ENCODE data around the gene LYPD6B.

DNA sequence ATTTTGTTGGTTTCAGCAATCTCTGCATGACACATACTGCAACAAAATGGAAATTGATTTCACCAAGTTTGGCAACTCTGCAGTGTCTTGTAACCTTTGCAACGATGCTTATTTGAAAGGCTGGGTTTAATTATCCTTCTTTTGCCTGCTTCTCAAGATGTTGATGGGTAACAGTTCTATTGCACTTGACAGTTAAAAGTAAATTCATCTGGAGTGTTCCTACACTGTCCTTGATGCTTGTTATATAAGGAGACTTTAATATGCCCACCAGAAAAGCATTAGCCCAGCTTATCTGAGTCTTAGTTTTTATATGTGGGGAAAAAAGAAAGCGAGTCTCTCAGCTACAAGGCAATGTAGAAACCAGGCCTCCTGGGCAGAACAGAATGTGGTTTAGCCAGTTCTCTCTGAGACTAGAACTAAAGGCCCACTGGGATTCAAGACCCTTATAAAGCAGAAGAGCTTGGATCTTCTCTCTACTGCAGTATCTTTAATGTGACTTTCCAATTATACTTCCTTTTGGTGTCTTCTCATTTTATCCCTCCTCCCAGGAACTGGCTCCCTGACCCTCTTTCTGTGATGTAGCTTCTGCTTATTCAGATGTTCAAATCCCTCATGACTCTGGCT, 185.1 kb downstream of the LYPD6B start:
- TF ChIP-seq, protein P1, sequence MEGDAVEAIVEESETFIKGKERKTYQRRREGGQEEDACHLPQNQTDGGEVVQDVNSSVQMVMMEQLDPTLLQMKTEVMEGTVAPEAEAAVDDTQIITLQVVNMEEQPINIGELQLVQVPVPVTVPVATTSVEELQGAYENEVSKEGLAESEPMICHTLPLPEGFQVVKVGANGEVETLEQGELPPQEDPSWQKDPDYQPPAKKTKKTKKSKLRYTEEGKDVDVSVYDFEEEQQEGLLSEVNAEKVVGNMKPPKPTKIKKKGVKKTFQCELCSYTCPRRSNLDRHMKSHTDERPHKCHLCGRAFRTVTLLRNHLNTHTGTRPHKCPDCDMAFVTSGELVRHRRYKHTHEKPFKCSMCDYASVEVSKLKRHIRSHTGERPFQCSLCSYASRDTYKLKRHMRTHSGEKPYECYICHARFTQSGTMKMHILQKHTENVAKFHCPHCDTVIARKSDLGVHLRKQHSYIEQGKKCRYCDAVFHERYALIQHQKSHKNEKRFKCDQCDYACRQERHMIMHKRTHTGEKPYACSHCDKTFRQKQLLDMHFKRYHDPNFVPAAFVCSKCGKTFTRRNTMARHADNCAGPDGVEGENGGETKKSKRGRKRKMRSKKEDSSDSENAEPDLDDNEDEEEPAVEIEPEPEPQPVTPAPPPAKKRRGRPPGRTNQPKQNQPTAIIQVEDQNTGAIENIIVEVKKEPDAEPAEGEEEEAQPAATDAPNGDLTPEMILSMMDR (conservative IDR thresholded peaks at IDR 0.05; ENCODE audit: low read depth, low read length): no peak
- TF ChIP-seq EZH2 (IDR thresholded peaks at IDR 0.05; ENCODE audit: borderline replicate concordance, low read depth, low read length, poor library complexity, severe bottlenecking): no peak

Data from A673 (cell line).